GM06990 (cell line): ENCODE results near the gene LAMP2.

Source experiments
- DNase-seq: peaks from one replicate; pipeline ENCODE4 v3.0.0-alpha.2; 2011; ENCODE audit not compliant: insufficient read length; ENCODE audit errors: extremely low read depth
- H3K27me3 ChIP-seq: replicated peaks from 2 replicates; pipeline ENCODE4 v1.6.0; 2011; ENCODE audit warnings: low read length; ENCODE audit not compliant: control insufficient read depth, insufficient read depth
- H3K36me3 ChIP-seq: 2 replicates; pipeline ENCODE4 v1.5.1; 2011; ENCODE audit warnings: low read length; ENCODE audit not compliant: control insufficient read depth, insufficient read depth
- H3K4me3 ChIP-seq: replicated peaks from 2 replicates; pipeline ENCODE4 v1.5.1; 2011; ENCODE audit warnings: low read depth, mild to moderate bottlenecking, control low read depth, low read length
- CTCF ChIP-seq: IDR thresholded peaks from 2 replicates; pipeline ENCODE4 v1.5.1; 2011; ENCODE audit warnings: low read length, control low read depth, mild to moderate bottlenecking, inconsistent platforms; ENCODE audit not compliant: insufficient read depth, poor library complexity, severe bottlenecking

LAMP2 gene

DNA sequence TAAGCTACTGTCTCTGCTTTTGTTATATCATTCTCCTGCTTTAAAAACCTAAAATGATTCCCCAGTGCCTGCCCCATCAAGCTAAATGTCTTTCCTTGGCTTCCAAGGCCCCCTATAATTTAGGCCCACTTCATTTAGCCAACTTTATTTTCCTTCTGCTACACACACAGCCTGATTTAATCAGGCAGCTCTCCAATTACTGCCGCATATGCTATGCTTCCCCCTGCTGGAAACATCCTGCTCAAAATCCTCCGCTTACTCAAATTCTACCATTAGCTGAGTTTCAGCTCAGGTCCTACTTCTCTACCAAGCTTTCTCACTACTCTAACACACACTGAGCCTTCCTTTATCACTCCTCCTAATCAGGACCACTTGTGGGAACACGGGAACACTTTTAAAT lies 17.0 kb downstream of the LAMP2 start:
- H3K4me3 ChIP-seq, result no peak overlapping the region
- peaks cover 1% of the 10 kb centered on the region; the same call in 1 of the 2 replicates for H3K36me3 ChIP-seq
- DNase-seq, result no peak
- H3K27me3 ChIP-seq, result no peaks in the 10 kb centered on the region
- peak; percentile 40 for TF ChIP-seq CTCF

GRCh38 chrX:120450163-120450562 lies 18.9 kb downstream of the LAMP2 start:
- no peak for DNase-seq
- H3K27me3 ChIP-seq, result no peaks in the 10 kb centered on the region
- H3K4me3 ChIP-seq, result no peak overlapping the region
- TF ChIP-seq CTCF, result peak; percentile 41
- H3K36me3 ChIP-seq, result no peaks in the 10 kb centered on the region; the same call in 1 of the 2 replicates

GRCh38 chrX:120446498-120446897 lies 22.6 kb downstream of the LAMP2 start:
- no peak for DNase-seq
- no peak overlapping the region for H3K4me3 ChIP-seq

DNA sequence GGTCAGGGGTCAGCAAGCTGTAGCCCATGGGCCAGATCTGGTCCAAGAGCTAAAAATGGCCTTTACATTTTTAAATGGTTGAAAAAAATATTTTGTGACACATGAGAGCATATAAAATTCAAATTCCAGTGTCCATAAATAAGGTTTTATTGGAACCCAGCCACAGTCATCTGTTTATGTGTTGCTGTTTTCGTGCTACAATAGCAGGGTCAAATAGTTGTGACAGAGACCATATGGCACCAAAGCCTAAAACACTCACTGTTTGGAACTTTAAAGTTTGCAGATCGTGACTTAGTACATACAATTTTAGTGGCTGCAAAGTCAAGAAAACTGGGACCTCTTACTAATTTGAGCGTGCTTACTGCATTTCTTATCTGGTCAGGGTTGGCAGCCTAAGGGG lies 29.2 kb downstream of the LAMP2 start:
- no peak overlapping the region for H3K4me3 ChIP-seq
- H3K27me3 ChIP-seq, result no peaks in the 10 kb centered on the region
- no peak for DNase-seq
- no peak for TF ChIP-seq CTCF
- no peaks in the 10 kb centered on the region for H3K36me3 ChIP-seq

More at GRCh38 chrX:120446498-120446897, 22.6 kb downstream of the LAMP2 start:
- H3K27me3 ChIP-seq, result no peaks in the 10 kb centered on the region
- no peak for TF ChIP-seq CTCF
- no peaks in the 10 kb centered on the region; the same call in 1 of the 2 replicates for H3K36me3 ChIP-seq

GRCh38 chrX:120429776-120430540 lies 39.1 kb downstream of the LAMP2 start:
- Histone ChIP-seq H3K4me3 (no peak overlapping the region), H3K27me3 (no peaks in the 10 kb centered on the region), H3K36me3 (no peaks in the 10 kb centered on the region)
- DNase-seq, result peak; percentile 9
- no peak for TF ChIP-seq CTCF
